Astrocyte (in vitro differentiated cells and primary cell): Measurements from ENCODE around the gene SULT2B1.
A peak's percentile ranks its signal among the peaks of the same experiment; 100 is the strongest.

Experiments
- CTCF ChIP-seq: IDR thresholded peaks from 2 replicates; pipeline ENCODE4 v1.5.1; 2011; ENCODE audit warnings: low read depth, mild to moderate bottlenecking, inconsistent platforms, low read length, moderate library complexity; ENCODE audit not compliant: insufficient read depth
- EZH2 ChIP-seq: IDR thresholded peaks from 2 replicates; pipeline ENCODE4 v1.6.1; 2012; ENCODE audit warnings: mild to moderate bottlenecking, low read length, inconsistent platforms; ENCODE audit not compliant: insufficient read depth

DNA sequence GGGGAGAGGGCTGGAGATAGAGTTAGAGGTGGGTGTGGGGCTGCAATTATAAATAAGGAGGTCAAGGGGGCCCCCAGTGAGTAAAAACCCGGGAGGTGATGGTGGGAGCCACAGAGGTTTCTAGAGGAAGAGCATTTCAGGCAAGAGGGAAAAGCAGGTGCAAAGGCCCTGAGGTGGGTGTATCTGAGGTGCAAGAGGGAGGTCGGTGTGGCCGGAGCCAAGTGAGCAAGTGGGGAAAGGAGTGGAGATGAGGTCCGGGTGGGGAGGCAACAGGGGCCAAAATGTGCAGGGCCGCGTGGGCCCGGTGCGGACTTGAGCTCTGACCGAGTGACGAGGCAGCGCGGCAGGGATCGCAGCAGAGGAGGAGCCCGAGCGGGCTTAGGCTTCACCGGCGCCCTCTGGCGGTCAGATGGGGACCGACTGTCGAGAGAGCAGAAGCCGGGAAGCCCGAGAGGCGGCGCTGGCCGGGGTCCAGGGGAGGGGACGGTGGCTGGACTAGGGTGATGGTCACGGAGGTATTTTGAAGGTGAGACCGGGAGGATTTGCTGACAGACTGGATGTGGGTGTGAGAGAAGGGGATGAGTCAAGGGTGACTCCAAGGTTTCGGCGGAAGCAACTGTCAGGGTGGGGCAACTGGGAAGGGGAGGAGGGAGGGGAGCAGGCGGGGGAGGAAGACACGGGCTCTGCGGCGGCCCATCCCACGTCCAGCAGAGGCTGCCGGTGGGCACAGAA is 36.9 kb downstream of the SULT2B1 start:
- TF ChIP-seq CTCF (peak; percentile 56), EZH2 (no peak)
